Mucosa of descending colon (tissue), 3 donors: Measurements from ENCODE around the gene CAMTA2. TPM values are rescaled to one million over a fixed set of nuclear protein-coding genes. Genes with fewer than 3 reads are reported as not detected.
"Not testable (repeated sequence)": the region's sequence is repeated elsewhere in the genome, so short reads cannot be mapped to it uniquely, and the experiment has no call there.

Experiments
- ATAC-seq: fragments of 200-7000 bp; cut with Tn5 transposase; one replicate; pipeline ENCODE4 v1.9.1; 2020; ENCODE audit warnings: mild to moderate bottlenecking, moderate library complexity
- DNase-seq, 3 donors: peaks; one replicate each; pipeline ENCODE4 v3.0.0-alpha.2; 2020
- H3K36me3 ChIP-seq: fragments of 200-600 bp; one replicate; pipeline ENCODE4 v1.8.0; 2021; ENCODE audit warnings: low read depth, mild to moderate bottlenecking
- H3K4me1 ChIP-seq: fragments of 200-600 bp; one replicate; pipeline ENCODE4 v1.8.0; 2021; ENCODE audit warnings: low read depth, mild to moderate bottlenecking
- H3K4me3 ChIP-seq: fragments of 200-600 bp; one replicate; pipeline ENCODE4 v1.8.0; 2021; ENCODE audit warnings: mild to moderate bottlenecking
- H3K9me3 ChIP-seq: fragments of 200-600 bp; one replicate; pipeline ENCODE4 v1.8.0; 2021; ENCODE audit warnings: mild to moderate bottlenecking
- intact Hi-C, 2 donors: fragments of 100-400 bp; cut with DNase I in 1 of 2; cut with micrococcal nuclease in 1 of 2; formaldehyde crosslinking; loops; one replicate each; pipeline versions ENCODE4 v1.11.0 to v1.11.1; 2022; cut with DNase I, micrococcal nuclease
- microRNA-seq: library from miRNA; unstranded; fragments of <30 nt; microRNA quantifications from one replicate; pipeline ENCODE4, GENCODE V29; 2019
- total RNA-seq, 3 donors: library from RNA; stranded (reverse); fragmentation: NEBNext Ultra II Directional in 2 of 3; extraction: Animal tissue kit (Norgen Biotek cat#: 25700) in 2 of 3; gene quantifications; one replicate each; pipeline versions ENCODE4 v1.2.1 to v1.2.4, GENCODE V29; 2021 to 2023
- TF ChIP-seq, protein P1 (sequence below): fragments of 200-600 bp; IDR thresholded peaks from one replicate; pipeline ENCODE4 v1.8.0; 2022; ENCODE audit warnings: antibody characterized with exemption, mild to moderate bottlenecking
- donor health status: DM: no; HTN: no; CAD: no; lungs with moderate emphysema.
- donor health status: DM: no; HTN: no; CAD: no.
- donor health status: DM: no; HTN: yes; CAD: no.

Gene CAMTA2
- total RNA-seq, 3 donors from 2014 or later, result 56.6 to 71.7 (median 57.1) TPM

DNA sequence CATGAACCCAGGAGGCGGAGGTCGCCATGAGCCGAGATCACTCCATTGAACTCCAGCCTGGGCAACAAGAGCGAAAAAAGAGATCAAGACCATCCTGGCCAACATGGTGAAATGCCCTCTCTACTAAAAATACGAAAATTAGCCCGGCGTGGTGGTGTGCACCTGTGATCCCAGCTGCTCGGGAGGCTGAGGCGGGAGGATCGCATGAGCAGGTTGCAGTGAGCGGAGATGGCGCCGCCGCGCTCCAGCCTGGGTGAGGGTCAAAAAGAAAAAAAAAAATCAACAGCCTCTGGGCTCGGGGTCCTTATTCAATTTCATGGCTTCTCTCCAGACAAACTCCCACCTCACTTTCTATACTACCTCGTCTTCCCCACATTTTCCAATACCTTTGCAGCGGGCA is 58.6 kb downstream of the CAMTA2 start:
- H3K4me1 ChIP-seq, result no peaks in the 10 kb centered on the region
- no peak overlapping the region for H3K4me3 ChIP-seq
- ATAC-seq, result no peak
- H3K36me3 ChIP-seq, result no peaks in the 10 kb centered on the region
- H3K9me3 ChIP-seq, result no peaks in the 10 kb centered on the region
- TF ChIP-seq, protein P1, sequence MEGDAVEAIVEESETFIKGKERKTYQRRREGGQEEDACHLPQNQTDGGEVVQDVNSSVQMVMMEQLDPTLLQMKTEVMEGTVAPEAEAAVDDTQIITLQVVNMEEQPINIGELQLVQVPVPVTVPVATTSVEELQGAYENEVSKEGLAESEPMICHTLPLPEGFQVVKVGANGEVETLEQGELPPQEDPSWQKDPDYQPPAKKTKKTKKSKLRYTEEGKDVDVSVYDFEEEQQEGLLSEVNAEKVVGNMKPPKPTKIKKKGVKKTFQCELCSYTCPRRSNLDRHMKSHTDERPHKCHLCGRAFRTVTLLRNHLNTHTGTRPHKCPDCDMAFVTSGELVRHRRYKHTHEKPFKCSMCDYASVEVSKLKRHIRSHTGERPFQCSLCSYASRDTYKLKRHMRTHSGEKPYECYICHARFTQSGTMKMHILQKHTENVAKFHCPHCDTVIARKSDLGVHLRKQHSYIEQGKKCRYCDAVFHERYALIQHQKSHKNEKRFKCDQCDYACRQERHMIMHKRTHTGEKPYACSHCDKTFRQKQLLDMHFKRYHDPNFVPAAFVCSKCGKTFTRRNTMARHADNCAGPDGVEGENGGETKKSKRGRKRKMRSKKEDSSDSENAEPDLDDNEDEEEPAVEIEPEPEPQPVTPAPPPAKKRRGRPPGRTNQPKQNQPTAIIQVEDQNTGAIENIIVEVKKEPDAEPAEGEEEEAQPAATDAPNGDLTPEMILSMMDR, result no peak
- intact Hi-C loops, result no loop called here
- peak in 1 of 3 donors; percentile 27 for DNase-seq

DNA sequence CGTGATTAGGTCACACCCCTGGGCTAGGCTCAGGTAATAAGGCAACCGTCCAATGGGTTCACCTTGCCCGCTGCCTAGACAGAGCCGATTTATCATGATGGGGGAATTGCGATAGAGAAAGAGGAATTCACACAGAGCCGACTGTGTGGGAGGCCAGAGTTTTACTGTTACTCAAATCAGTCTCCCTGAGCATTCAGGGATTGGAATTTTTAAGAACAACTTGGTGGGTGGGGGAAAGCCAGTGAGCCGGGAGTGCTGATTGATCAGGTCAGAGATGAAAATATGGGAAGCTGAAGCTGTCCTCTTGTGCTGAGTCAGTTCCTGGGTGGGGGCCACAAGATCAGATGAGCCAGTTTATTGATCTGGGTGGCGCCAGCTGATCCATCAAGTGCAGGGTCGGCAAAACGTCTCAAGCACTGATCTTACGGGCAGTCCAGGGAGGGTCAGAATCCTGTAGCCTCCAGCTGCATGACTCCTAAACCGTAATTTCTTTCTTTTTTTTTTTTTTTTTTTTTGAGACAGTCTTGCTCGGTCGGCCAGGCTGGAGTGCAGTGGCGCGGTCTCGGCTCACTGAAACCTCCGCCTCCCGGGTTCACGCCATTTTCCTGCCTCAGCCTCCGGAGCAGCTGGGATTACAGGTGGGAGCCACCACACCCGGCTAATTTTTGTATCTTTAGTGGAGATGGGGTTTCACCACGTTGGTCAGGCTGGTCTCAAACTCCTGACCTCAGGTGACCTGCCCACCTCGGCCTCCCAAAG is 60.7 kb downstream of the CAMTA2 start:
- H3K9me3 ChIP-seq, ATAC-seq, H3K4me3 ChIP-seq, H3K4me1 ChIP-seq, H3K36me3 ChIP-seq, intact Hi-C loops: not testable (repeated sequence)
- DNase-seq, result peak in 2 of 3 donors; percentile 6 to 10

- H3K36me3 ChIP-seq, result no peaks in the 10 kb centered on the region
- DNase-seq, result peak in 2 of 3 donors; percentile 7 to 8
- H3K9me3 ChIP-seq, result no peaks in the 10 kb centered on the region
- no peak overlapping the region for H3K4me3 ChIP-seq
- TF ChIP-seq, protein P1, result no peak
- no peaks in the 10 kb centered on the region for H3K4me1 ChIP-seq
- intact Hi-C loops, result no loop called here
- no peak for ATAC-seq
These were observed 66.2 kb downstream of the CAMTA2 start for GRCh38 chr17:4921320-4921719.

- no peaks in the 10 kb centered on the region for H3K9me3 ChIP-seq
- TF ChIP-seq, protein P1, result no peak
- DNase-seq (peak in 2 of 3 donors; percentile 14 to 29), ATAC-seq (peak; percentile 13)
- H3K4me1 ChIP-seq, result no peaks in the 10 kb centered on the region
- H3K4me3 ChIP-seq, result no peak overlapping the region
- intact Hi-C loops, result no loop called here
- no peaks in the 10 kb centered on the region for H3K36me3 ChIP-seq
These were observed 67.0 kb downstream of the CAMTA2 start for GRCh38 chr17:4920351-4921048.

DNA sequence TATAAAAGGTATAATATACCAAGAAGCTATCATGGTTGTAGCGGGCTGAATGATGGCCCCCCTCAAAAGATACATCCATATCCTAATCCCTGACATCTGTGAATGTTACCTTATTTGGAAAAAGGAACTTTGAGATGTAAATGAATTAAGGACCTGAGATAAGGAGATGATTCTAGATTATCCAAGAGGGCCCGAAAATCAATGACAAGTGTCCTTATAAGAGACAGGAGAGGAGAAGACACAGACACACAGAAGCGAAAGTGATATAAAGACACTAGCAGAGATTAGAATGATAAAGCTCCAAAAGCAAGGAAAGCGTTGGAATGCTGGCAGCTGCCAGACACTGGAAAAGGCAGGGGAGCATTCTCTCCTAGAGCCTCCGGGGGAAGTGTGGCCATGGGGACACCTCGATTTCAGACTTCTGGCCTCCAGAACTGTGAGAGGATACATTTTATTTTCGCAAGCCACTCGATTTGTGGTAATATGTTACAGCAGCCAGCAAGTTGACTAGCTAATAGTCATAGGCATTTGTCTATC is 67.9 kb downstream of the CAMTA2 start:
- intact Hi-C loops, result no loop called here
- TF ChIP-seq, protein P1, result no peak
- no peak for ATAC-seq
- Histone ChIP-seq H3K4me1 (no peaks in the 10 kb centered on the region), H3K36me3 (no peaks in the 10 kb centered on the region), H3K4me3 (no peak overlapping the region), H3K9me3 (no peaks in the 10 kb centered on the region)
- DNase-seq, result no peak

Small RNAs within 50 kb of the gene (microRNA-seq; reads per million reads assigned to microRNA genes)
- not detected for gene MIR6864
- gene MIR6865, result not detected

Other genes starting within 250 kb of the CAMTA2 start
- gene ZMYND15, start 247.8 kb downstream of the CAMTA2 start, total RNA-seq, result 1 to 10 TPM; 1.2 to 1.4 (median 1.3) TPM
- 10 to 100 TPM; 20.3 to 41.9 (median 30.2) TPM for gene CXCL16, start 247.7 kb downstream of the CAMTA2 start, total RNA-seq
- 10 to 100 TPM in 2 of 3 donors, 1 to 10 TPM in 1; 5.0 to 20.7 (median 12.5) TPM for gene TM4SF5, start 215.8 kb downstream of the CAMTA2 start, total RNA-seq
- gene VMO1, start 201.3 kb downstream of the CAMTA2 start, total RNA-seq, result 1 to 10 TPM in 2 of 3 donors, under 1 TPM in 1; 0.67 to 2.3 (median 2.1) TPM
- not detected for gene GLTPD2, start 198.7 kb downstream of the CAMTA2 start, total RNA-seq
- gene PSMB6, start 191.5 kb downstream of the CAMTA2 start, total RNA-seq, result 100 to 1,000 TPM in 2 of 3 donors, 10 to 100 TPM in 1; 71.5 to 122 (median 109) TPM
- 10 to 100 TPM; 24.4 to 29.8 (median 29.2) TPM for gene PLD2, start 180.5 kb downstream of the CAMTA2 start, total RNA-seq
- 100 to 1,000 TPM; 140 to 227 (median 170) TPM for gene MINK1, start 154.3 kb downstream of the CAMTA2 start, total RNA-seq
- gene C17orf107, start 88.1 kb downstream of the CAMTA2 start, total RNA-seq, result 1 to 10 TPM in 1 of 3 donors, under 1 TPM in 2; 0.52 to 2.6 (median 0.80) TPM
- 1 to 10 TPM in 1 of 3 donors, under 1 TPM in 1, not detected in 1; 0.24 to 1.3 TPM for gene CHRNE, start 84.6 kb downstream of the CAMTA2 start, total RNA-seq
- not detected for gene GP1BA, start 55.4 kb downstream of the CAMTA2 start, total RNA-seq
- 10 to 100 TPM; 68.4 to 87.2 (median 72.8) TPM for gene SLC25A11, start 47.6 kb downstream of the CAMTA2 start, total RNA-seq
- gene RNF167, start 47.4 kb downstream of the CAMTA2 start, total RNA-seq, result 100 to 1,000 TPM in 2 of 3 donors, 10 to 100 TPM in 1; 90.8 to 118 (median 114) TPM
- gene PFN1, start 39.1 kb downstream of the CAMTA2 start, total RNA-seq, result 100 to 1,000 TPM; 605 to 825 (median 723) TPM
- 10 to 100 TPM in 2 of 3 donors, 1 to 10 TPM in 1; 8.6 to 12.4 (median 10.1) TPM for gene ENO3, start 36.6 kb downstream of the CAMTA2 start, total RNA-seq
- gene SPAG7, start 19.9 kb downstream of the CAMTA2 start, total RNA-seq, result 10 to 100 TPM; 41.3 to 54.0 (median 51.7) TPM
- gene INCA1, start 9.8 kb upstream of the CAMTA2 start, total RNA-seq, result 1 to 10 TPM; 1.8 to 4.5 (median 3.5) TPM
- gene KIF1C, start 10.3 kb upstream of the CAMTA2 start, total RNA-seq, result 100 to 1,000 TPM; 219 to 286 (median 273) TPM
- 1 to 10 TPM; 3.0 to 5.3 (median 3.6) TPM for gene SLC52A1, start 47.8 kb upstream of the CAMTA2 start, total RNA-seq
- gene ZFP3, start 90.8 kb upstream of the CAMTA2 start, total RNA-seq, result 10 to 100 TPM in 2 of 3 donors, 1 to 10 TPM in 1; 8.0 to 11.2 (median 10.8) TPM
- gene ZNF232, start 124.2 kb upstream of the CAMTA2 start, total RNA-seq, result 10 to 100 TPM in 1 of 3 donors, 1 to 10 TPM in 2; 8.2 to 12.1 (median 8.4) TPM
- gene USP6, start 128.4 kb upstream of the CAMTA2 start, total RNA-seq, result under 1 TPM in 2 of 3 donors, not detected in 1; 0.09 to 0.10 TPM
- gene ZNF594, start 204.2 kb upstream of the CAMTA2 start, total RNA-seq, result 10 to 100 TPM in 1 of 3 donors, 1 to 10 TPM in 2; 4.7 to 10.9 (median 6.5) TPM
- 1 to 10 TPM; 1.1 to 3.0 (median 2.8) TPM for gene SCIMP, start 247.2 kb upstream of the CAMTA2 start, total RNA-seq